HuH-7.5 (cell line): ENCODE measurements around the gene ADAMTS13.

Experiments
- DNase-seq: peaks from one replicate; pipeline ENCODE4 v3.0.0; 2011; ENCODE audit warnings: low spot score

ADAMTS13 gene

GRCh38 chr9:133472277-133472645 lies 50.1 kb downstream of the ADAMTS13 start:
- no peak for DNase-seq

- no peak for DNase-seq
These were observed 50.7 kb downstream of the ADAMTS13 start for GRCh38 chr9:133472753-133473378.

- no peak for DNase-seq
These were observed 51.6 kb downstream of the ADAMTS13 start for GRCh38 chr9:133473743-133474142.

DNA sequence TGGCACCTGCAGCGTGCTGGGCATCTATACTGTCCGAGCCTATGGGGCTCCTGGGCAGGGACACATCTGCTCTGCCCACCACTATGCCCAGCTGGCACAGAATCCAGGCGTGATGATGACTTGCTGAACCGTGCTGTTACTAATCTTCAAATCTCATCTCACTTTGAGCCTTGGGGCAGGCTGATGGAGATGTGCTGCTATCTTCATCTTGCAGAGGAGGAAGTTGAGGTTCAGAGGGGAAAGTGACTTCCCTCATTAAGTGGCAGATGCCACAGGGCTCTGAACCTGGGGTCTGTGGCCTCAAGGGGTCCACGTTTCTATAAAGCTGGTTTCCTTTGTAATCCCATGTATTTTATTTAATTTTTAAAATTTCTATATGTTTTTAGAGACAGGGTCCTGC lies 52.0 kb downstream of the ADAMTS13 start:
- no peak for DNase-seq

DNA sequence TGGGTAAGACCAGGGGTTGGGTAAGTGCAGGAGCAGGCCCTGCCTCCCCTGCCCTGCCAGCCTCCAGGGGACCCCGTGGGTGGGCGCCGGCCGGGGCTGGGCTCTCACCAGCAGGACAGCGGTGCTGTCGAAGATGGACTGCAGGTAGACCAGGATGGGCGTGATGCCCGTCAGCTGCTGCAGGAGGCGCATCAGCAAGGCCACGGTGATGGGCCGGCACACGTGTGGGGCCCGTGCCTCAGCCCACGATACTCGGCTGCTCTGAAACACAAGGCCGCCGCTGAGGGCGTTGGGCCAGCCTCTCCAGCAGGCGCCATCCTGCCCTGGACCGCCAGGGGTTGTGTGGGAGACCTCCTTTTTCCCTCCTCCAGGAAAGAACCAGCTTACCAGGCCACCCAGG lies 52.7 kb downstream of the ADAMTS13 start:
- no peak for DNase-seq

DNA sequence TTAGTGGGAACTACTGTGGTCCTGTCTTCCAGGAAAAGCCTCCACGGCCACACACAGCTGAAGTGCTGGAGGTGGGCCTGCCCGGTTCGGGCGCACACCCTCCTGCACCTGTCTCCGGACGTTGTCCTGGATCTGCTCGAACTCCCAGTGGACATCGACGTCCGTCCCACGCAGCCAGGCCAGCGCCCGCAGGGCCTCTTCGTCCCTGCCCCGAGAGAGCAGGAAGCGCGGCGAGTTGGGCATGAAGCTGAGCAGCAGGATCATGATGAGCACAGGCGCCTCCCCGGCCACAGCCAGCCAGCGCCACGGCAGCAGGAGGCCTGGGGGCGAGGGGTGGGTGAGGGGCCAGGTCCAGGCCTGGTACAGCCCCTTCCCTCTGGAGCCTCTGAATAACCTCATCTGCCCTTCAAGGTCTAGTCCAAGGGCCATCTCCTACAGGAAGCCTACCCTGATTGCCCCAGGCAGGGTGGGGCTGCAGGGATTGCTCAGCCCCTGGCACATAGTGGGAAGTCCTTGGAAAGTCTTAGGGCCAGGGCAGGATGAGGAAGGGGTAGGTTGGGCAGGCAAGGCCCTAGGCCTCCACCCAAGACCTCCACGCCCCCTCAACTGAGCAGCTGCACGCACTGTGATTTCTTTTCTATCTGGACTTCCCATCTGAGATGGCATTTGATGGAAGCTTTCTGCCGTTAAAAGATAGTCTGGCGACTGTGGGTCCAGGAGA lies 53.3 kb downstream of the ADAMTS13 start:
- no peak for DNase-seq

DNA sequence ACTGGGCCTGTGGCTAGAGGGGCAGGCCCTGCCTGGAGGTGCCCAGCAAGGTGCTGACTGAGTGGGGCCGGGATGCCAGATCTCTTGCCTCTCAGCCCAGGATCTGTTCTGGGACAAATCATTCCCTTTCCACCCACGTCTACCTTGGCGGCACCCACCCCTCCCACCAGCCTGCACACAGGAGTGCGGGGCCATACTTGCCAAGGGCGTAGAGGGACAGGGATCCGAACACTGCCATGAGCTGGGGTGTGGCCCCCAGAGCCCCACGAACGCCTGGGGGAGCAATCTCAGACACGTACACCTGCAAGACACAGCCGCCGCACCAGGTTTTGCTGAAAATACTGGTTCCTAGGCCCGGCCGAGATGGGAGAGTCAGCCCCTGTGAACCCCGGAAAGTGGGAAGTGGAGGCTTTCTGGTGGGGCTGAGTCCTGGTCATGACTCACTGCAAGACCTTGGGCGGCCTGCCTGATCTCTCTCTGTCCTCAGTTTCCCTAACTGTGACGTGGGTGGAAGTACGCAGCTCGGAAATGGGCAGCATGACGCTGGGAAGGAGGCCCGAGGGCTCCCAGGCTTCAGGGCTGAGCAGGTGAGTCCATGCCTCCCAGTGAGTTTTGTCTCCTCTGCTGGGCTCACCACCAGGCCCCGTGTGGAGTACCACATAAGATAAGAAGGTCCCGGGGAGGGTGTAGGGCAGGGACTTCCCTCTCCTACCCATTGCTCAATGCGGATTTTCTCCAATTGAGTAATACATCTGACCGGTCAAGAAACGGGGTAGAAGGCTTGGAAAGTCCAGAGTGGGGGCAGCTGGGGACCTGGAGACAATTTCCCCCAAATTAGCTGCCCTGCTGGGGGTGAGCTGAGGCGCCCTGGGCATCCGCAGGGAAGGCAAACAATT lies 54.1 kb downstream of the ADAMTS13 start:
- no peak for DNase-seq

DNA sequence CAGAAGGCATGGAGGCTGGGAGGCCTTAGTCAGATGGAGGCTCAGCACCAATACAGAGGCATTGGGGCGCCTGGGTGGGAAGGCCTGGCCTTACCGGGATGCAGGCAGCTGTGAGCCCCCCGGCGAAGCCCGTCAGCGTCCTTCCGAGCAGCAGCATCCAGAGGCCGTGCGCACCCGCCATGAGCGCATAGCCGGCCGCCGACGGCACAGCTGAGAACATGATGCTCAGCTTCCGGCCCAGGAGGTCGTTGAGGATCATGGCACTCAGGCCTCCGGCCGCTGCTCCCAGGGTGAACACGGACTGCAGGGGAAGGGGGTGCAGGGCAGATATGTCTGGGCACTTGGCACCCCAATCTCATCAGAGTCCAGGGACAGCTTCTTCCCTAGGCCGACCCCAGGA lies 54.8 kb downstream of the ADAMTS13 start:
- DNase-seq: no peak

DNA sequence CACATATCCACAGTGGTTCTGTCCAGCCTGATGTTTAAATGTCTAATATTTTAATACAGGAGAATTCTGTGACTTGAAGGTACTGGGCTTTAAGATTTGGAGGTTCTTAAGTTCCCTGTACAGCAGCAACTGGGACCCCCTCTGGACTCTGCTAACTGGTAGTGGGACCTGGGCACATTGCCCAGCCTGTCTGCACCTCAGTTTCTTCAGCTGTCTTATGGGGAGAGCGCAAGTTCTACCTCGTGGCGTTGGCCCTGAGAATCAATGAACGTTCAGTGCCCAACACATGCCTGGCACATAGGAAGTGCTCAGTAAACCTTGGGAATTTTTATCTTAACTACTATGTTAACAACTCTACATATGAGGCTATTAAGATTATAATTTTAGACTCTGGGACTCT lies 55.3 kb downstream of the ADAMTS13 start:
- DNase-seq: no peak

DNA sequence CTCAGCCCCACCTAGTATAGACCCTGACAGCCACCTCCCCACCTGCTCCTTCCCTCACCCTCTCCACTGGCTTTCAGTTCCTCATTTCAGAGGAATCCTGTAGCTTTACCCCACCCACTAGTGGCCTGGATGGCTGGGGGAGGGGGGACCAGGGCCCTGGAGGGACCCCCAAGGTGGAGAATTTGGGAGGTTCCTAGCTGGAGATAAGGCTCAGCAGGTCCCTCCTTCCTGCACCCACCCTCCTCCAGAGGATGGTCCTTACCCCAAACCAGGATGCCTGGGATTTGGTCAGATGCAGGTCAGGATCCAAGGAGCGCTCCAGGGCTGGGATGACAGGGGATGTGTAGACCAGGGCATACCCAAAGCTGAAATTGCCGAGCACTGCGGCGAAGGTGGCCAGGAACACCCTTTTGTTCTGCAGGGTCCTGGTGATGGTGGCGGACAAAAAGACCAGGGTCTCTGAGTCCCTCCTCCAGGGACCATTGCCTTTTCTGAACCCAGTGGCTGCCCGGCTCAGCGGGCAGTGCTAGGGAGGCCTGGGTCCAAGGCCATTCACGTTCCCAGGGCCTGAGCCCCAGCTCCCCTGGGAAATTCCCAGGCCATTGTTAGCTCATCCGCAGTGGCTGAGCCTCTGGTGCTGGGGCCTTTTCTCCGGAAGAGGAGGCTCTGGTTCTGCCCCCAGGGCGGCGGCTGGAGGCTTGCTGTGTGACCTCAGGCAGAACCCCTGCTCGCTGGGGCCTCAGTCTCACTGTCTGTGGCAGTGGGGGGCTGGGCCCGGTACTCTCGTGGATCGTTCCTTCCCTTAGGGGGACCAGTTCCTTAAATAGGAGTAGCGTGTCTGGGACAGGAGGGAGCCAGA lies 56.1 kb downstream of the ADAMTS13 start:
- DNase-seq: peak; percentile 65

- peak; percentile 98 for DNase-seq
These were observed 56.9 kb downstream of the ADAMTS13 start, which contains the start of gene SLC2A6 for GRCh38 chr9:133478851-133479711. Gene SLC2A6, minus strand, starts transcription at chr9:133479099. Its CDS starts 40 bp downstream, at chr9:133479059.

- no peak for DNase-seq
These were observed 61.4 kb downstream of the ADAMTS13 start for GRCh38 chr9:133483611-133484010.

- no peak for DNase-seq
These were observed 62.7 kb downstream of the ADAMTS13 start for GRCh38 chr9:133484671-133485437.

DNA sequence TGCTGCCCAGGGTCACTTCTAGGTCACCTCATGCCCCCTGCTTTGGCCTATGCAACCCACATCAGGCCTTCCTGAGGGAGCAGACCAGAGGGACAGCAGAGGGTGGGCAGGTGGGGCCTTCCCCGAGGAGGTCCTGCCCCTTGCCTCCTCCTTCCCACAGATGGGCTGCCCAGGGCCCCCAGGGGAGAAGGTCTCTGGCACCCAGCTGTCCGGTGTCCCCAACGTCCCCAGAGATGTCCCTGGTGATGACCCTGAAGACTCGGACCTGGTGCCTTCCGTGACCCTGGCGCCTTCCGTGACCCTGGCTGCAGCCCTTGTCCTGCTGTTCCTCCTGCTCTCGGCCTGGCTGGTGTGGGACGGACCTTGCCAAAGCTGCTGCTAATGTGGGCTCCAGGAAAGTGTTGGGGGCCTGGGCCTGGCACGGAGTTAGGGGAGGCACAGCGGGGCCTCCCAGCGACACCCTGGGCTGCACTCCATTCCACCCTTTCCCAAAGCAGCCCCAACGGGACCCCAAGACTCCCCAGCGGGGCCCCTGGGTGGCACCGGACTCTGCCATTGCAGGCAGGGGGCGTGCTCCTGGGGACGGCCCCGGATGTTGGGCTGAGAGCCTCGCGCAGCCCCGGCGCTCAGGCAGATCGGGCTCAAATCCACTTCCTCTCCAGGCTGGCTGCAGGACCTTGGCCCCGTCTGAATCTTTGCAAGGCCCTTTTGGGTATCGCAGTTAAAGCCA lies 63.5 kb downstream of the ADAMTS13 start:
- DNase-seq: no peak

- DNase-seq: no peak
These were observed 65.2 kb downstream of the ADAMTS13 start for GRCh38 chr9:133487331-133487725.

- no peak for DNase-seq
These were observed 66.6 kb downstream of the ADAMTS13 start for GRCh38 chr9:133488686-133489252.

- DNase-seq: no peak
These were observed 67.4 kb downstream of the ADAMTS13 start for GRCh38 chr9:133489253-133490190.

GRCh38 chr9:133490201-133490681 lies 68.1 kb downstream of the ADAMTS13 start:
- no peak for DNase-seq
